DMS114 treated with DMSO at 0.1 percent for 48 hours (cell line): ENCODE results near the gene KIAA1328.
"Not testable (repeated sequence)": the region's sequence is repeated elsewhere in the genome, so short reads cannot be mapped to it uniquely, and the experiment has no call there.

Experiments used
- DNase-seq: peaks from one replicate; lab custom pipeline; 2025; ENCODE audit not compliant: unreplicated experiment; lab: John Stamatoyannopoulos, UW

Gene KIAA1328

DNA sequence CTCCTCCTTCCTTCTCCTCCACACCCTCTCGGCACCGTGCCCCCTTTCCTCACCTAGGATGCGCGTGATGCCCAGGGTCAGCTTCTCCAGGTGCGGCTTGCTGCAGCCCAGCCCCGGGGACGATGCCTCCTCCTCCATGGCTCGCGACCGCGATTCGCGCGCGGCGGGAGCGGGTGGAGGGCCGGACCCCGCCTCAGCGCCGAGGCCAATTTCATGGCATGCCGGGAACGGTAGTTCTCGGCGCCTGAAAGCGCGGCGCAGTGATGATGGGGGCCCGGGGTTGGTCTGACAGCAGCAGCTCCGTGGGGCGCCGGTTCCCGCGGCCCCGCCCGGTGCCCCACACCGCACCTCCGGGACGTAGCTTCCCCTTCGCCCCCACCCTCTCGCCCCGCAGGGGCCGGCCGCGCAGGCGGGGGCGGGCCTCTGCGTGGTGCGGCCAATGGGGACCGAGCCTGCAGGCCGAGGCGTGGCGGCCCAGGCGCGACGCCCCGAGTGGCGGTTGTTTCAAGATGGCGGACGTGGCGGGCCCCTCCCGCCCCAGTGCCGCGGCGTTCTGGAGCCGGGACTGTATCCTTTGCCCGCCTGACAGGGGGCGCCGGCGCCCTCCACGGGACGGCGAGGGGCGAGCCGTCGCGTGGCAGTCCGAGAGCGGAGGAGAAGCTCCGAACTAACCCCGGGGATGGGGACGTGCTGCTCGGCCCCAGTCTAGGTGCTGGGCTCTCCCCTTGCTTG lies at the start of gene KIAA1328, which contains the start of gene TPGS2:
Gene KIAA1328 (plus strand): TSS at position 498 of the 732 bp plus-strand sequence. CDS start 12 bp downstream, at position 510.
Gene TPGS2 (minus strand): TSS at position 373 of the 732 bp plus-strand sequence. CDS start 235 bp downstream, at position 138.
- peak; percentile 68 for DNase-seq

DNA sequence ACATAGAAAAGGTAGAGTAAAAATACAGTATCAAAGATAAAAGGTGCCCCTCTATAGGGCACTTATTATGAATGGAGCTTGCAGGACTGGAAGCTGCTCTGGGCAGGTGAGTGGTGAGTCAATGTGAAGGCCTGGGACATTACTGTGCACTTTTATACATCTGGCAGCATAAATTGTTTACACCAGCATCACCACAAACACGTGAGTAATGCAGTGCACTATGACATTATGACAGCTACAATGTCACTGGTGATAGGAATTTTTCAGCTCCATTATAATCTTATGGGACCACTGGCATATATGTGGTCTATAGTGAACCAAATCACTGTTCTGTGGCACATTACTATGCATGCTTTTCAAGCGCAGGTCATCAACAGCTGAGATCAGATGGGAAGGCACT lies 48.2 kb upstream of the KIAA1328 start:
- no peak for DNase-seq

DNA sequence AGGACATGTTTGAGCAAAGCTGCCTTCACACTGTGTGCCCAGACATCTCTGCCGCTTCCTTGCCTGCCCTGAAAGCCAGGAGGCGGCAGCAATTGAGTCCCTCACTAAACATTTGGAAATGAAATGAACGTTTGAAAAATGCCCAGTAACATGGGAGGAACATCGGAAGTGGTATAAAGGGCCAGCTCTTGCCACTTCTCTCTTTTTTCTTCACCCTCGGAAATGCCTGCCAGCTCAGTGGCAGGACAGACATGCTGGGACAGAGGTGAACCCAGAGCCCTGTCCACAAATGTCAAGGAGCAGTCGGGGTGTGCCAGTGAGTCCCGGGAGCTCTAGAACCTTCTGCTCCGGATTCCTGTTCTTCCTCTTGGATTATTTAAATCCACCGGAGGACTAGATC lies 46.2 kb upstream of the KIAA1328 start:
- DNase-seq, result no peak

DNA sequence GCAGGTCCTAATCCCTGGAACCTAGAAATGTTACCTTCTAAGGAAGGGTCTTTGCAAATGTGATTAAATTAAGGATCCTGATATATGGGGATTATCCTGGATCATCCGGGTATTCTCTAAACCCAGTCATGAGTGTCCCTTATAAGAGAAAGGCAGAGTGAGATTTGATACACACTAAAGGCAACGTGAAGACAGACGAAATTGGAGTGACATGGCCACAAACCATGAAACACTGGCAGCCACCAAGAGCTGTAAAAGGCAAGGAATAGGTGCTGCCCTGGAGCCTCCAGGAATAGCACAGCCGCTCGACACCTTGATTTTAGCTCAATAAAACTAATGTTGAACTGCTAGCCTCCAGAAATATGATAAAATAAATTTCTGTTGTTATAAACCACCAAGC lies 45.1 kb upstream of the KIAA1328 start:
- DNase-seq, result no peak

DNA sequence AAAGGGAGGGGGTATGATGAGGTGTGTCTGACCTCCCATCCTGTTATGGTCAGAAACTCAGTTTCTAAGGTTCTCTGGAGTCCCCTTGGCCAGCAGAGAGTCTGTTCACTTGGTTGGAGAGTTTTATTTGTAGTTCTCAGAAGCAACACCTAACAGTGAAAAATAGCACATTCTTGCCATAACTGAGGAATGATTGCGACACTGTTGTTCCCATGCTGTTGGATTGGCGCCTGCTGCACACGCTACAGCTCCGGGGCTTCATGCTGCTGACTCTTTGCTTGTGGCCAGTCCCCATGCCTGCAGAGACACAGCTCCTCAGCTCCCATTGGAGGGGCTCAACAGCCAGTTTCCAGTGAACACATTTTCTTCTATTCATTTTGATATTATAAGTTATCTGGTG lies 42.2 kb upstream of the KIAA1328 start:
- no peak for DNase-seq

DNA sequence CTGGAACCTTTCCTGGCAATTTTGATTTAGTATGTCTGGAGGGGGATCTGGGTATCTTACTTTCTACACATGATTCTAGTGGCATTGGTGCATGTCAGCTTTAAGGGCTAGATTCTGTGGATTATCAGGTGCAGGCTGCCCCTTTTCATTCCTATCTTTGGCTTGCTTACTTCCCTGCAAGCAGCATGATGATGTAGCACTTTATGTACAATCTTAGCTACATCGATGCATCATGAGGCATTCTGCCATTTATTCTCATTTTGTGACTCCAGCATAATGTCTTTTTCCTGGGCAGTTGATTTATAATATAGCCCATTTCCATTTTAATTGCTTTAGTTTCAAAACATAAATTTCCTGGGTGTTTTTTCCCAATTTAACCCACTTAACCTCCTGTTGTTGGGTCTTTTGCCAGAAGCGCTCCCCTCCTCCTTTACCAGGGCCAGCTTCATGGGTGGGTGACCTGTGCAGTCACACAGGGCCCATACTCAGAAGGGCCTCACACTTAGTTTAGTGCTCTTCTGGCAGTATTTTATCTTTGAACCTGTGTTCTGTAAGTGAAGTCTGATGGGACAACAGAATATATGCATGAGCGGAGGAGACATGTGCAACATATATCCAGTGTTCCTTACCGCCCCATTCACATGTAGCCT lies 36.2 kb upstream of the KIAA1328 start:
- no peak for DNase-seq

DNA sequence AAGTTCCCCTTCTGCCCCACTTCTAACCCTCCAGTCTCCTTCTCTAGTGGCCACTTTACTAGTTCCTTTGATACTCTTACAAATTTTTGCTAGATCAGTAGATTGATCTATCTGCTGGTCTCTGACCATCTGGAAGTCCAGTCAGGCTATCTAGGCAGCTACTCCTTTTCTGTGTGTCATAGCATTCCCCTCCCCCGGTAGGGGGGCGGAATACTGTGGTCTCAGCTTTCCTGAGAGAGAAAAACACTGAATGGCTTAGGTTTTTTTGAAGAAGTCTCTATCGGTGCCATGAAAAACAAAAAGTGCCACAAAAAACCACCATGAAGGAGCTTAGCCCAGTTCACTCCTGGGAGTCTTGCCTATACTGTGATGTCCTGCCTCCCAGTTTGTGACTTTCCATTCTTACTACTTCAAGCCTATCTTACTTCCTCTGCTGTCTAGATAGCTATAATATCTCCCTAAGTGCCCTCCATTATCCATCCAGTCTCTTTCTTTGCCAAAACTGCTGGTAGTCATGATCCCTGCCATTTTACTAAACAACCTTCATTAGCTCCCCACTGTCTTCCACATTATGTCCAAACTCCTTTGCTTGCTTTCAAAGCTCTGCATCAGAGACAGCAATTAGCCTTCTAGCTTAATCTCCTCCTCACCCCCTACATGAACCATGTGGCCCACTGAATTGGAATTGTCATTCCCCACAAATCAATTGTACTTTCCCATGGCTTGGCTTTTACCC lies 30.0 kb upstream of the KIAA1328 start:
- no peak for DNase-seq

DNA sequence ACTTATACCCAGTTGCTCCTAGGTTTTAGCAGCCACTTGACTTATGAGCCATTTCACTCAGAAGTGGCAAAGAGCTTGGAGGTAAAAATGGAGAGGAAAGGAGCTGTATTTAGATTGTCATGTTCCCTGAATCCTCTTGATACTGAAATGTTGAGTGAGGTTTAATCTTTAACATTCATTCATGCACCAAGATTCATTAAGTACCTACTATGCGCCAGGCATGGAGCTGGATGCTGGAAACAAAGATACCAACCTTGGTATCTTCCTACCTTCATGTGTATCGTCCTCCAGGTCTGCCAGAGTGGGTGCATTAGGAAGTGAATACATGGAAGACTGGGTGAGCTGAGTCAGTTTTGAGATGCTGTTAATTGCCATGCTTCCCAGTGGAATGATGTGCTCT lies 23.8 kb upstream of the KIAA1328 start:
- no peak for DNase-seq

DNA sequence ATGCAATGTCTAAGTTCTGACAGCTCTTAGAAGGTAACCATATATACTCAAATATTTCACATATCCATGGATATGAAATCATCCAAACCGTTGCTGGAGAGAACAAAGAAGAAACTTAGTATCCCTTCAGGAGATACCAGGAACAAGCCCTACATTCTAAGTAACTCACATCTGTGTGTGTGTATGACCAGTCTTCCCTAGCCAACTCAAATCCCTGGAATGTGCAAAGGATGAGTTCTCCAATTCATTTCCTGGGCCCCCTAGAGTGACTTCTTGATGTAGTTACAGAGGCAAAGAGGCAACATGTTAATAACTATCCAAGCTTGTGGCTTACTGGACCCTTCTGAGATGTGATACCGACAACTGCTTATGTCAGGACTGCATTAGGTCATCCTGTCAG lies 20.2 kb upstream of the KIAA1328 start:
- DNase-seq, result no peak

DNA sequence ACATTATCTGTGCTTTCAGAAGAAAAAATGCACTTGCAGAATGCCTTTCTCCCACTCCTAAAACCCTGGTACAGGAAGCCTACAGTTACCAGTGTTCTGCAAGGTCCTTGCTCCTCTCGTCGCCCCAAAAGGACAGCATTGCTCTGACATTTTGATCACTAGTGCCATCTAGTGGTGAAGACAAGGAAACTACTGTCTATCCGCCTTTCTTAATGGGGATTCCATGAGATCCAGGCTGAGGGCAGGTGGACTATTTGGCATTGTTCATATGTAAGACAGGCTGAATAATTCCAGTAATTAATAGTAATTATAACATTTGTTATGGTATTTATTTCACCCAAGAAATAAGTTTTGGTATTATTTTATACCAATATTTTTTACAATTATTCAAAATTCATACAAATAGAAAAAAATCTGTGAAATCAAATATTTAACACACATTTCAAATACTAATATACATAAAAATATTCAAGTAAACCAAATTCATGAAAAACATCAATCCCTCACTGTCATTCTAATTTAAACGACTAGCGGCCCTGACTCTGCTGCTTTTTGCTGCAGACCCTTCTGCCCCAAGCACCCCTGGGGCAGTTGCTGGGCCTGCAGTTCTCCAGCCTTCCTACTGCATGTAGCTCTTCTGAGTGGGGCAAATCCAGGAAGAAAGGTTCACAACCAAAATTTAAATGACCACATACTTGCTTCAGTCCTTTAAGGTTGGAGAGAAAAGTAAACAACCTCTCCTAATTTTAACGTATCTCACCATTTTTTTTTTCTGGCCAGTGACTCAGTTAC lies 19.1 kb upstream of the KIAA1328 start:
- DNase-seq, result peak; percentile 73

DNA sequence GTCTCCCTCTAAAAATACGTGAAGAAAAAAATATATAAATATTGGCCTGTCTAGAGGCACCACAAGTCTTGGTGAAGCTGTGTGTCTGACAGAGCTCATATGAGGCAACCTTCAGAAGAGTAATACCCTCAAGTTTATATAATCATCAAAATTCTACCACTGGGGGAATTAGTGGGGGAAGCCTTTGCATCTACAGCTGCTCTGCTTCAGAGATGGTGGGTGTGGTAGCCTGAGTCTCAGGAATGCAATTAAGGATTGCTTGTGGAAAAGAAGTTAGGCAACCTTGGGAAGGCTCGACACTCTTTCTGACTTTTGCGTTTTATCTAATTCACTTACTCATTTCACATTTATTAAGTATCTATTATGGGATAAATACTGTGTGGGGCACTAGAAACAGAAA lies 17.5 kb upstream of the KIAA1328 start:
- no peak for DNase-seq

DNA sequence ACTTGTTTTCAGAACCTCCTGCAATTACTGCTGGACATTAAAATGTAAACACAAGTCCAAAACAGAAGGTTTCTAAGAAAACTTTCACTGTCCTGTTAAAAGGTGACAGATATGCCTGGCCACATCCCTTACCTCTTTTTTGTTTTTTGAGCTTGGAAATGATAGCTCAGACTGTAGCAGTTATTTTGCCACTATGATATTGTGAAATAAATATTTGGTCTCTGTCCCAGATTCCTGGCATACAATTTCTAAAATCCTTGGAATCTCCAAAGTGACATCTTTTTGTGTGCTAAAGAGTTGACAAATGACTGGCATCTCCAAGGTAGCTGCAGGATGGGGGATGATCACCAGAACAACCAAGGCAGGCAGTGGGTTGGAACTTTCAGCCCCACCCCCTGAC lies 17.0 kb upstream of the KIAA1328 start:
- no peak for DNase-seq

DNA sequence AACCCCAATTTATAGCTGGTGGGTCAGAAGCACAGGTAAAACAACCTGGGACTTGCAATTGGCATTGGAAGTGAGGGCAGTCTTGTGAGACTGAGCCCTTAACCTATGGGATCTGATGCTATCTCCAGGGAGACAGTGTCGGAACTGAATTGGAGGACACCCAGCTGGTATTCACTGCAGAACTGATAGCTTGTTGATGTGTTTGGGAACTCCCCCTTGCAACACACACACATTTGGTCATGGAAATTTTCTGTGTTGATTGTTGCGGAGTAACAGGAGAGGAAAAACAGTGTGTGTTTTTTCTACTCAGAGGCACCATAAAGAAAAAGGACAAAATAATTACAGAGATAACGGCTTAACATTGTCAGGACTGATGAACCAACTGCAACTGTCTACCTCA lies 16.2 kb upstream of the KIAA1328 start:
- DNase-seq, result no peak

DNA sequence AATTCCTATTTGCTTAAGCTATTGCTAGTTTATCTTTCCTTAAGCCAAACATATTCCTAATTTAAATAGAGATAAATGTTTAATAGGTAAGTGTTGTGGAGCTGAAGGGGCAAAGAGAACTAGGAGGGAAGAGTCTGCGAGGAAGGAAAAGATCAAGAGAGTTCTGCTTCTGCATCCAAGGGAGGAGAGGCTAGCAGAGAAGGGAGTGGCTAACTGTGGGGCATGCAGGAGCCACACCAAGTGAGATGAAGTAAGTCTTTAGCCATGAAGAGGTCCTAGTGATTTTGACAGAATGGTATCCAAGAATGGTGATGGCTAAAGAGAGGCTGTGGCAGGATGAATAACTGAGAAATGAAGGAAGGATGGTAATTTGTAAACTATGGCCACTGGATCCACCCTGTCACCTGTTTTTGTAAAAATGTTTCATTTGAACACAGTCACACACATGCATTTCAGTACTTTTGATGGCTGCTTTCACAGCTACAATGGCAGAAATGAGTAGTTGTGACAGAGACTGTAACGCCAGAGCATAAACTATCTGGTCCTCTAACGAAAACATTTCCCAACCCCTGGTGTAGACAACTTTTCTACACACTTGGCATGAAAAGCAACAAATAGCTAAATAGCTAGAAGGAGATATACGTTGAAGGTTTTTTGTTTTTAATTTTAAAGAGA lies 15.7 kb upstream of the KIAA1328 start:
- no peak for DNase-seq

DNA sequence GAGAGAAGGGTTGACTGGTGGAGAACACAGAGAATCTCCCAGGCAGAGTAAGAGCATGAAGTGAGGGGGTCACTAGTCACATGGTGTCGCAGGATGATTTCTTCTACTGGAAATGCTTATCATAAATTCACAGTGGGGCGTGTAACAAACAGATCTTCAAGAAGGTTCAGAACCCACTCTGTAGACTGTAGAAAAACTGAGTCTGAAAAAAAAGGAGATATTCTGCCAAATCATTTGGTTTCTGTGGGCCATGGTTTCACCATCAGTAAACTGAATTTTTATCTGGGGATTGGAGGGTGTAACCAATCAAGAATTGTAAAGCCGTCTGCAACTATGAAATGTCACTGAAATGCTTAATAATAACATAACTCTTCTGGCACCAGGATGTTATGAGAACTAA lies 15.1 kb upstream of the KIAA1328 start:
- no peak for DNase-seq

DNA sequence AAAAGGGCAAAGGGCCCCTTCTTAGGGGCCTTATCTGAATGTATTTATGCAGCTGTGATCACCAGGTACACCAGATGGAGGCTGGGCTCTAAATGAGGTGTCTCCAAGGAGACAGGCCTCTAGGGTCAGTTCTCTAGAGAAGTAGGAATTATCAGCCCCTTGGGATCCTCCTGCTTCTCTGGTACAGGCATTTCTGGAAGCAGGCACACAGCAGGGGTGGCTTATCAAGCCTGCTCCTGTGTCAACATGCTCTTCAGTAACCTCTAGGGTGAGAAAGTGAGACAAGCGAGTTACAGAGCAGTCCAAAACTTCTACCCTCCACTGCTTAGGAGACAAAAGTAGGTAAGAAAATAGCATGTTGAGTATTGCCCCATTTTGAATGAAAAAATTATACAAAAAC lies 13.9 kb upstream of the KIAA1328 start:
- no peak for DNase-seq

DNA sequence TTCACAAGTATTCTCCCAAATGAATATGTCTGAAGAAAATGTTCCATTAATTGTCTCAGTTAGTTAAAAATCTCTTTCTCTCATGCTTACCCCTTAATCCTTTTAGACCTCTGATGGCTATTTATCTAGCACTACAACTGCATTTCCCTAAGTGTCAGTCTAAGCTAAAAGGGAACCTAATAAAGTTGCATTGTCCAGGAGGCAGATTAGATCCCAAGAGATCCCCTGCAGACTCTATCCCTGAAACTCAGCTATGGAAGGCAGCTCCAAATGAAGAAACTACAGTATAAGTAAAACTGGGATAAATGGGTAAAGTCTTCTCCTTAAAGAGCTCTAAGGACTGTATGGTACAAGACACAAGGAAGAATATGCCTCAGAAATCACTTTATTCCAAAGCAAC lies 12.8 kb upstream of the KIAA1328 start:
- not testable (repeated sequence) for DNase-seq

DNA sequence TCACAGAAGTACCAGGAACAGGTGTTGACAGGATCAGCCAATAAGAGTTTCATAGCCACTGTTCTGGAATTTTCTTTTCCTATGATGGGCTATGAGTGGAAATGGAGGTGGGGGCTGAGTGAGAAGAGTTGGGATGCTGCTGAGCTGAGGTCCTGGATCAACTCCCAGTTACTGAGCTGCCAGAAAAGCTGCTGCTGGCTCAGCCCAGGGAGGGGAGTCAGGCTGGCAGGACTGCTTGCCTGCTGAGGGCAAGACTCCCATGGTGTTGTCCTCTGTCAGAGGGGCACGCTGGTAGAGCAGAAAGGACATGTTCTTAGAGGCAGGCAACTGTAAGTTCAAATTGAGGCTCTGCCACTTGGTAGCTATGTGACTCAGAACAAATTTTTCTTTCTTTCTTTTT lies 11.9 kb upstream of the KIAA1328 start:
- no peak for DNase-seq

DNA sequence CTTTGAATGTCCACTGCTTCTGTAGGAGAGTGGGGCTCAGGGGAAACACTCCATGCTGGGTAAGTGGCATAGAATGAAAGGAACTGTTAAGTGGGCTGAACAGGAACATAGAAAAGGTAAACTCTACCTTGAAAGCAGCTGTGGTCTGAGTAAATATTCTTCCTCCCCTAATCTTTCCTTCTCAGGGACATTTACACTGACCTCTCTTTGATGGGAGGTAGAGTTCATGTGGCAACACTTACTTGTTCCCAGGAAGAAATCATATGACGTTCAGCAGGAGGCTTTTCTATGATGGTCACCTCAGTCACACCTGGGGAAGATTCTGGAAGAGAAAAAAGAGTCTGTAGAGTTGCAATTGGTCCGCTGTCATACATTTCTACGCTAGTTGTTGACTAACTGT lies 10.3 kb upstream of the KIAA1328 start:
- no peak for DNase-seq

DNA sequence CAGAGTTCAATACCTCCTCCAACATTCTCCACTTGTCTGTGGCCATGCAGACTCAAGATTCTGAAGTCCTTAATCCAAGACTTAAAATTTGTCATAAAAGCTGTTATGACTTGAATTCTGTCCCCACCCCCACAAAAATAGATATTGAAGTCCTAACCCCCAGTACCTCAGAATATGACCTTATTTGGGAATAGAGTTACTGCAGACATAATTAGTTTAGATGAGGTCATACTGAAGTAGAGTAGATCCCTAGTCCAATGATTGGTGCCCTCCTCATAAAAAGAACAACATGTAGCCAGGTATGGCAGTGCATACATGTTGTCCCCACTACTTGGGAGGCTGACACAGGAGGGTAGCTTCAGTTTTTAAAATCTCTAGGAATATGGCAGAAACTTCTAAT lies 9.3 kb upstream of the KIAA1328 start:
- DNase-seq, result no peak

DNA sequence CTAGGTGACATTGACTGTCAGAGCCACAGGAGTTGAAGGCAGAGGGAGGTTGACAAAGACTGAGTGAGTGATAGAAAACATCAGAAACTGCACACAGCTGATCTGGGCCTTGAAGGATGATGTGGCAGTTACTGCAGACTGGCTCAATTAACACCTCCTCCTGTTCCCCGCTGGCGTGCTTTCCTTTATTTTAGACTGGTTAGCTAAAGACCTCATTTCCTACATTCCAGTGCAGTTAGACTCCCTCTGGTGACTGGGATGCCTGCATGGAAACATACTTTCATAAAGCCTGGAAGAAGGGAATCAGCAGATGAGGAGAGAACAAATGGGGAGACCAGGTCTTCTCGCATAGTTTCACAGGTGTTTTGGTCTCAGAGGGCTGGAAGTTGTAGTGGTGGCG lies 7.2 kb upstream of the KIAA1328 start:
- no peak for DNase-seq
